SU-DHL-6 (cell line): ENCODE results near the gene MAPK1IP1L.

Experiments
- CTCF ChIP-seq: fragments of 200-600 bp; sonication (generic); IDR thresholded peaks from one replicate; pipeline ENCODE4 v1.5.1; 2017; ENCODE audit warnings: antibody characterized with exemption, mild to moderate bottlenecking, low read length, moderate library complexity; ENCODE audit not compliant: insufficient read depth, poor library complexity, severe bottlenecking
- EZH2phosphoT487 ChIP-seq: fragments of 200-600 bp; sonication (generic), shearing (Covaris generic); conservative IDR thresholded peaks from 2 replicates; pipeline ENCODE4 v1.6.1; 2018; ENCODE audit warnings: mild to moderate bottlenecking, antibody characterized with exemption, low read length, moderate library complexity, mixed read lengths

GRCh38 chr14:55117803-55118441 lies 66.5 kb downstream of the MAPK1IP1L start:
- TF ChIP-seq EZH2phosphoT487 (no peak), CTCF (no peak)
